Esophagus squamous epithelium (tissue), 5 donors: ENCODE measurements around the gene NNT. TPM values are rescaled to one million over a fixed set of nuclear protein-coding genes. Genes with fewer than 3 reads are reported as not detected.

ENCODE experiments used
- DNase-seq: peaks from one replicate; lab custom pipeline; 2025; lab: John Stamatoyannopoulos, UW
- H3K27ac ChIP-seq, 4 donors: fragments of 200-600 bp; sonication (generic); one replicate each; pipeline ENCODE4 v1.5.1; 2016 to 2019; ENCODE audit warnings: mild to moderate bottlenecking in 1 of 4
- H3K27me3 ChIP-seq, 4 donors: fragments of 200-600 bp; sonication (generic); 1 replicate in 3 of 4; 2 replicates in 1 of 4; pipeline versions ENCODE4 v1.5.1 to v1.6.0; 2017 to 2021; ENCODE audit warnings: antibody characterized with exemption in 1 of 4
- H3K36me3 ChIP-seq, 3 donors: fragments of 200-600 bp; sonication (generic); one replicate each; pipeline ENCODE4 v1.5.1; 2016 to 2019
- H3K4me1 ChIP-seq, 3 donors: fragments of 200-600 bp; sonication (generic); one replicate each; pipeline ENCODE4 v1.5.1; 2017 to 2019
- H3K4me3 ChIP-seq, 4 donors: fragments of 200-600 bp; sonication (generic); 1 replicate in 3 of 4; 2 replicates in 1 of 4; pipeline ENCODE4 v1.5.1; 2016 to 2019; ENCODE audit warnings: mild to moderate bottlenecking in 2 of 4, moderate library complexity in 1 of 4
- H3K9me3 ChIP-seq, 3 donors: fragments of 200-600 bp; sonication (generic); one replicate each; pipeline ENCODE4 v1.5.1; 2016 to 2019
- POLR2A ChIP-seq, 4 donors: fragments of 450-650 bp; IDR thresholded peaks; one replicate each; pipeline ENCODE4 v1.6.1; 2017; ENCODE audit warnings: antibody characterized with exemption in 4 of 4, mild to moderate bottlenecking in 4 of 4, moderate library complexity in 3 of 4
- WGBS, 2 donors: methylation state at CpG; one replicate each; pipeline ENCODE4 v1.1.5; 2018; 5-methylcytosine and 5-hydroxymethylcytosine counted together
- intact Hi-C: fragments of 100-400 bp; cut with DNase I; formaldehyde crosslinking; loops from one replicate; pipeline ENCODE4 v1.15.0; 2022
- total RNA-seq, 4 donors: library from RNA; depleted of rRNA; stranded (reverse); fragments of >200 nt; gene quantifications; one replicate each; pipeline ENCODE4 v1.1.0, GENCODE V29; 2016
- TF ChIP-seq, protein P1 (sequence below), 6 experiments: fragments of 450-650 bp in 4 of 6; fragments of 200-600 bp in 2 of 6; sonication (generic) in 2 of 6; IDR thresholded peaks; one replicate each; pipeline ENCODE4 v1.5.1; 2016 to 2019; ENCODE audit warnings: antibody characterized with exemption in 6 of 6, mild to moderate bottlenecking in 4 of 6, moderate library complexity in 4 of 6
- donor health status: DM: yes; HTN: yes; CAD: no.

NNT gene
- total RNA-seq, 4 donors from 2014 or later = 16.0 to 35.1 (median 29.1) TPM

DNA sequence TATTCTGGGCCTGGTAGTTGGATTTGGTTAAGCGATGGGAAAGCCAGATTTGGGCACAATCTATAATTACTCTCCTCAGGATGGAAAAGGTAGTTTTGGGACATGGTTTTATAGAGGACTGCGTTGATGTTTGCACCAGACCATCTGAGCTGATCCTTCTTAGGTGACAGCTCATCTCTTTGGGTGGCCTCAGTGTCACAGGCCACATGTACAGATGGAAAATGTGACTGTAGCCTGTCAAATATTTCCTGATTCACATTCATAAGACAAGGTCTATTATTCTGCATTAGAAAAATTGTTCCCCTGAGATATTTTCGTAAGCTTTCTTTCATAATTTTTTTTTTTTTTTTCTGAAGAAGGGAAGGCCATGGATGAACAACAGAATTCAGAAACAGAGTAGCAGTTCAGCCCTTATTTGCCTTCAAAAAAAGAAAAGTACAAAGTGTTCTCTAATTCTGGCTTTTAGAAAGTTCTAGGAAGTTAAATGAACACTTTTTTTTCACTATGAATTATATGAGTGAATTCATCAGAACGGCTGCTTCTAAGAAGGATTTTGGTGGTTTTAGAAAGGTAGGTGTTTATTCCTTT is 81.0 kb downstream of the NNT start:
- H3K4me3 ChIP-seq = no peak overlapping the region
- TF ChIP-seq, protein P1, sequence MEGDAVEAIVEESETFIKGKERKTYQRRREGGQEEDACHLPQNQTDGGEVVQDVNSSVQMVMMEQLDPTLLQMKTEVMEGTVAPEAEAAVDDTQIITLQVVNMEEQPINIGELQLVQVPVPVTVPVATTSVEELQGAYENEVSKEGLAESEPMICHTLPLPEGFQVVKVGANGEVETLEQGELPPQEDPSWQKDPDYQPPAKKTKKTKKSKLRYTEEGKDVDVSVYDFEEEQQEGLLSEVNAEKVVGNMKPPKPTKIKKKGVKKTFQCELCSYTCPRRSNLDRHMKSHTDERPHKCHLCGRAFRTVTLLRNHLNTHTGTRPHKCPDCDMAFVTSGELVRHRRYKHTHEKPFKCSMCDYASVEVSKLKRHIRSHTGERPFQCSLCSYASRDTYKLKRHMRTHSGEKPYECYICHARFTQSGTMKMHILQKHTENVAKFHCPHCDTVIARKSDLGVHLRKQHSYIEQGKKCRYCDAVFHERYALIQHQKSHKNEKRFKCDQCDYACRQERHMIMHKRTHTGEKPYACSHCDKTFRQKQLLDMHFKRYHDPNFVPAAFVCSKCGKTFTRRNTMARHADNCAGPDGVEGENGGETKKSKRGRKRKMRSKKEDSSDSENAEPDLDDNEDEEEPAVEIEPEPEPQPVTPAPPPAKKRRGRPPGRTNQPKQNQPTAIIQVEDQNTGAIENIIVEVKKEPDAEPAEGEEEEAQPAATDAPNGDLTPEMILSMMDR (IDR thresholded peaks at IDR 0.05) = no peak
- no peak for TF ChIP-seq POLR2A (IDR thresholded peaks at IDR 0.05)
- peak overlapping the region in 3 of 4 donors; percentile 55 to 57 (median 56) for H3K27ac ChIP-seq
- peaks cover 0 to 37% (median 0%) of the 10 kb centered on the region in 3 donors for H3K36me3 ChIP-seq
- H3K27me3 ChIP-seq = no peaks in the 10 kb centered on the region
- peaks cover 0 to 9% (median 4%) of the 10 kb centered on the region in 3 donors for H3K4me1 ChIP-seq
- no peaks in the 10 kb centered on the region for H3K9me3 ChIP-seq
- 68 to 74% methylated on average over 4 of the region's 4 CpGs for WGBS, 2 donors
- intact Hi-C loops = no loop called here
- DNase-seq = no peak

DNA sequence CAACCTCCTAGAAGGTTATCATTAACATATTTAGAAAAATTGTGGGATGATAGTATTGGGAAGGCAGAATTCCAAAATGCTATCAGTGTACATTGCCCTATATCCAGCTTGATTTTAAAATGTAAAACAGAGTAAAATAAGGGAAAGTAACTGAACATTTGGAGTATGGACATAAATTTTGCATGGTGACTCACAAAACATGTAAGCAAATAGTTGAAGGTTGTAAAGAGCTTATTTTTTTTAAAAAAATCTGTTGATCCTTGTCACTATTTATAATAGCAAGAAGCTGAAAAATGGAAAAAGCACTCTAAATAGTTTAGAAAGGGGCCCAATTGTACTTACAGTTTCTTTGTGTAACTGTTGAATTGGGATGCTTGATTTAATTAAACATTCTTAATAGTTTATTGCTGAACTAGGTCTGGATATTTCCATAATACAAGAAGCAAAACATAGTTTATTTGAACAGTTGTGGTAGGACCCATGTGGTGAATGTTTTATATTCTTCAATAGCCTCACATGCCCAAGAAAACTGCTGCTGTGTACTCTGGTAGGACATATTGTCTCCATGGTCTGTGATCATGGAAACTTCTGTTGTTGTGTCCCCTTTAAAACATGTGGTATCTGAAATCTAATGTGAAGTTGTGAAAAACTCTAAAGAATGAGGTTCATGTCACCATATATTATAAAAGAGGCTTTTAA is 82.4 kb downstream of the NNT start:
- Histone ChIP-seq H3K27me3 (no peaks in the 10 kb centered on the region), H3K9me3 (no peaks in the 10 kb centered on the region), H3K36me3 (peaks cover 0 to 38% (median 0%) of the 10 kb centered on the region in 3 donors), H3K27ac (peak overlapping the region in 1 of 4 donors; percentile 55), H3K4me1 (peaks cover 0 to 9% (median 4%) of the 10 kb centered on the region in 3 donors), H3K4me3 (no peak overlapping the region)
- intact Hi-C loops = no loop called here
- TF ChIP-seq, protein P1 (IDR thresholded peaks at IDR 0.05) = no peak
- TF ChIP-seq POLR2A (IDR thresholded peaks at IDR 0.05) = no peak
- no peak for DNase-seq

DNA sequence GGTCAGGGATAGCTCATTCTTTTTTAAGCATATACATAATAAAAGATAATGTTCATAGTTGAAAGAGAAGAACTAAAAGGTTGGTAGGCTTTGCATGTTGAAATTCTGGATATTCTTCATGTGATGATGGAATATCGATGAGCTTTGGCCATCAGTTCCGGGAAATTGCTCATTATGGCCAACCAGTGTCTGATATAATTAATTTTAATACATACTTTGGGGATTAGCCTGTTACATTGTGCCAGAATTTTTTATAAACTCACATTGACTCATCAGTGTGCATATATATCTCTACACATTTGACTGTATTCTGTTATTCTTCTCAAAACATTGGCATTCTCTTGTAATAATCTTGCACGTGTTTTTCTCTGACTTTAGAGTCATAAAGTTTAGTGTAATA is 84.3 kb downstream of the NNT start:
- no peak for TF ChIP-seq POLR2A (IDR thresholded peaks at IDR 0.05)
- TF ChIP-seq, protein P1 (IDR thresholded peaks at IDR 0.05) = no peak
- DNase-seq = no peak
- H3K9me3 ChIP-seq = no peaks in the 10 kb centered on the region
- no peak overlapping the region for H3K27ac ChIP-seq
- intact Hi-C loops = no loop called here
- no peaks in the 10 kb centered on the region for H3K27me3 ChIP-seq
- H3K36me3 ChIP-seq = peaks cover 0 to 28% (median 0%) of the 10 kb centered on the region in 3 donors
- no peak overlapping the region for H3K4me3 ChIP-seq
- H3K4me1 ChIP-seq = peaks cover 0 to 9% (median 4%) of the 10 kb centered on the region in 3 donors
- WGBS, 2 donors = 75 to 77% methylated on average over 3 of the region's 3 CpGs

DNA sequence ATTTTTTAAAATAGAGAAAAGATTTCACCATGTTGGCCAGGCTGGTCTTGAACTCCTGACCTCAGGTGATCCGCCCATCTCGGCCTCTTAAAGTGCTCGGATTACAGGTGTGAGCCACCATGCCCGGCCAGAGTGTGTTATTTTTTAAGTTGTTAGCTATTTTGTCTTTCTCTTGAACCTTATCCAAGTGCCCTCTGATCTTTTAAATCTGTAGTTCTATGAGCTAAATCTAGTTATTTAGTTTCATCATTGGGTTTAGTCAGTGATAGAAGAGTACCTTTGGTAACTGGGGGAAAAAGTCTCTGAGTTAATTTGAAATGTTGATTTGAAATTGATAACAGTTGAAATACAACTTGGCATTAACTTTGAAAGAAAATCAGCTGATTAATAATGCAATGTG is 88.3 kb downstream of the NNT start:
- Histone ChIP-seq H3K27ac (no peak overlapping the region), H3K4me3 (no peak overlapping the region), H3K4me1 (no peaks in the 10 kb centered on the region), H3K27me3 (no peaks in the 10 kb centered on the region), H3K9me3 (no peaks in the 10 kb centered on the region), H3K36me3 (peaks cover 0 to 23% (median 0%) of the 10 kb centered on the region in 3 donors)
- DNase-seq = no peak
- intact Hi-C loops = no loop called here
- TF ChIP-seq, protein P1 (IDR thresholded peaks at IDR 0.05) = no peak
- TF ChIP-seq POLR2A (IDR thresholded peaks at IDR 0.05) = no peak
- 98% methylated on average over 4 of the region's 4 CpGs for WGBS, 2 donors

DNA sequence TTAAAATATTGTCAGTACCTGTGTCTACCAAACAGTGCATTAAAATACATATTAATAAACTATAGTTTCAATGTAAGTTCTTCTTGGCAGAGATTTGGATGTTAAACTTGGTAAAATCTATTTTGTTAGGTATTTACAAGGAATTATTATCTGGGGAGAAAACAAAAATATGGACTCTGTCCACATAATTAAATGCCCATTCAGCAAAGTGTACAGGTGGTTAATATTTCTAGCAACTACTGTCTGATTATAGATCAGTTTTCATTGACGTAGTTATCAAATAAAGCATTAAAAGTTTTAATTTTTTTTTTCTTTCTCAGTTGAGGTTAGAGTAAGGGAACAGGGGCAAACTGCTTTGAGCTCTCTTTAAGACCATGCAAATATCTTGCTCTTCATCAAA is 88.9 kb downstream of the NNT start:
- Histone ChIP-seq H3K27ac (no peak overlapping the region), H3K4me1 (no peaks in the 10 kb centered on the region), H3K27me3 (no peaks in the 10 kb centered on the region), H3K4me3 (no peak overlapping the region), H3K36me3 (peaks cover 0 to 28% (median 0%) of the 10 kb centered on the region in 3 donors), H3K9me3 (no peaks in the 10 kb centered on the region)
- WGBS, 2 donors = 97 to 98% methylated on average over 1 of the region's 1 CpG
- TF ChIP-seq, protein P1 (IDR thresholded peaks at IDR 0.05) = no peak
- TF ChIP-seq POLR2A (IDR thresholded peaks at IDR 0.05) = no peak
- intact Hi-C loops = no loop called here
- DNase-seq = no peak
